CD4-positive, alpha-beta T cell treated with Interleukin-21 for 1 hour (primary cell): ENCODE results near the gene SP3.

Experiments used
- DNase-seq: peaks from one replicate; pipeline ENCODE4 v3.0.0-alpha.2; 2020

SP3 gene

DNA sequence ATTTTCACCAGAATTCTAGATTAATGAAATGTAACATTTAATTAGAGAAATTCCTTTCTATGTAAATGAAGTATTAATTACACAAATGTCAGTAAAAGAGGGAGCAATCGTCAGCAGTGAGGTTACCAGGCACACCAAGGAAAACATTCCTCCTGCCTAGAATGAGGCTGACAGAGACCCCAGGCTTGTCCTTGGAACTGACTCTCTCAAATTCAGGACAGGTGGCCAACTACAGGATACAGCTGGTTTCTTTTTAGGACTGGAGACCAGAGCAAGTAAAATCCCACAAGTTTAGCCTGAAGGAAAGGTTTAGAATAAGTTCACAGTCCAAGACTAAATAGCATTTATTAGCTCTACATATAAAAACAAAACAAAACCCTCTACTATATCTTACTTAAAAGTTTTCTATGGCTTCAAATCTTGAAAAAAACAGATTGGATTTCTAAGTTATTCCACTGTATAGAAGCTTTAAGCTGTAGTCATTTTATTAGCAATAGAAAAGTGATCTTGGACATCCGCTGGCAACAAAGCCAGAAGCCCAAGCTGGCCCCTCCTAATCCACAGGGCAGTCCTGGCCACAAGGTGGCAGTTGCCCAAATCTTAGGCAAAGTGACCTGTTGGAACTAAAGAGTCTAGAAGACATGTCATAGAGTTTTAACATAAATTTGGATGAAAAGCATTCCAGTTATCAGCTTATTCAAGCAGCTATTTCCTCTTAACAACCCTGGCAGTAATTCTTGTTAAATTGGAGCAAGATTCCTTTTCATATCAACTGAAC is 81.0 kb downstream of the SP3 start:
- peak; percentile 42 for DNase-seq

DNA sequence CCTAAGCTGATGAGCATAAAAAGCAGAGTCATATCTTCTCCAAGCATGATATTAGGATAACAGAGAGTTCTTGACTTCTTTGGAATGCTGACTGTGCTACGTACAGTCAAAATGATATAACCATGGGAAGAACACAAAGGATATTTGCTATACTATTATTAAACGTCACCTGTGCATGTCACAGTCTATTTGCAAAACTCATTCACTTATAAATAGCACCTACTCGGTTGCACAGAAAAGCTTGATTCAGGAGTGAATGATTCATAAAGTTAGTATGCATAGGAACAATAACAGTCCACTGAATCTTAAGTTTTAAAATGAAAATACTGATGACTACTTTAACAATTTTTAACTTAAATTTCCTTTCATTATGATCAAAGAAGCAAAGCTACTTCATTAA is 83.3 kb downstream of the SP3 start:
- DNase-seq, result no peak

DNA sequence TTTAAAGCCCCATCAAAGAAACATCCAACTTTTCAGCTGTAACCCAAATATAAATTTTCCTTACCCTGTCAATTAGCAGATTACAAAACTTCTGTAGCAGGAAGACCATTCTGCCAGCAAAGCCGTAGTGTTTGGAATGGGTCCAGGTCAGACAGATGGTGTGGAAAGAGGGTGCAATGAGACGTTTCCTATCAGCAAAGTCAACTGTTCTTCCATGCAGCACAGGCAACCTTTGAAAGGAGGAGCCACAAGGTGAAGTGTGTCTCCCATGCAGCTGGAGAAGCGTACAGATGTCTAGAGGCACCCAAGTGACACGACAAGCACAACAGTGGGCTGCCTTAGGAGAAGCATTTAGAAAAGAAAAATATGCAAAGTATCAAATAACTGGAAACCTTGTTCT is 83.7 kb downstream of the SP3 start:
- no peak for DNase-seq

DNA sequence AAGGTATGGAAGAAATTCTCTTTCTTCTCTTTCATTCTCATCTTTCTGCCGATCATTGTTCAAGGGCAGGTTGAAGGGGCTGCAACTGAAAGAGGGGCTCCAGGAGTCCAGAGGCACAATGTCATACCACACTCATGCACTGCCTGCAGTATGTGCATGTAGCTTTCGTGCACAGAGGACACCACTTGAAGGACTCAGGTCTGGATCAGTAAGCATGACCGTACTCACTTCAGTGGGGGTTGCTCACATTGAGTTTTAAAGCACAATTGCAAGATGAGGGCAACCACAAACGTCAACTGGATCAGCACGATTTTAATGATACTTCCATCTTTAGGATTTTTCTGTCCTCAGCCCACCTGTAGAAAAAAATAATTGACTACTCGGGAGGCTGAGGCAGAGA is 84.6 kb downstream of the SP3 start:
- DNase-seq, result no peak

DNA sequence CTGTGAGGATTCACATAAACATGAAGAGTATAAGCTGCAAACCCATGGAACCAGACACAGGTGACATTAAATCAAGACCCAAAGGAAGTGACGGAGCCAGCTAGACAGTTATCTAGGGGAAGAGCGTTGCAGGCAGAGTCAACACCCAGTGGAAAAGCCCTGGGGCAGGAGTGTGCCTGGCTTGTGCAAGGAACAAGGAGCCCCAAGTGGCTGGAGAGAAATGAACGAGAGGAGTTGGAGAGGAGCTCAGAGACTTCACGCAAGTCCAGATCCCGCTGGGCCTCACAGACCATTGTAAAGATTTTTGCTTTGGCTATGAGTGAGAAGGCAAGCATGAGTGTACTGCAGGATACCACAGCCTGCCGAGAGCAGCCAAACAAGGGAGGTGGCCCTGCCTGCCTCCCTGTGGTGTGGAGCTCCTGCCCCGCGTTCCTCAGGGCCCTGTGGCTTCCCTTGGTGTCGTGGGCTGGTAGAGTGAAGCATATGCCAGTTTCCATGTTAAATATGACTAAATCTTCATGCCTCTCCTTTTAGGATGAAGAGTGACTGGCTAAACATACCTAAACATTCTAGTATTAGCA is 88.2 kb downstream of the SP3 start:
- no peak for DNase-seq

DNA sequence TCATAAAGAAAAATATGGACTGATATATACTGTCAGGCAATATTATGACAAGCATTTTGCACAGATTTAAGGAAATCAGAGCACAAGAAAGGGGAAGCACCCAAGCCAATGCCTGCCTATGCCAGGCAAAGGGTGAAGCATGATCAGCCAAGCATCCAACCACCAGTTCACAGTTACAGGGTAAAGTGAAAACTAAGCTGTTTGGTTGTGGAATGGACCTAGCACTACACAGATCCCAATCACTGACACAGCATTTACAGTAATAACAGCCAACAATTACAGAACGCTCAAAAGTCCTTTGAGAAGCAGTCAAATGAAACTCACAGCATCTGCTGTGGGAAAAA is 90.3 kb downstream of the SP3 start:
- DNase-seq, result no peak

DNA sequence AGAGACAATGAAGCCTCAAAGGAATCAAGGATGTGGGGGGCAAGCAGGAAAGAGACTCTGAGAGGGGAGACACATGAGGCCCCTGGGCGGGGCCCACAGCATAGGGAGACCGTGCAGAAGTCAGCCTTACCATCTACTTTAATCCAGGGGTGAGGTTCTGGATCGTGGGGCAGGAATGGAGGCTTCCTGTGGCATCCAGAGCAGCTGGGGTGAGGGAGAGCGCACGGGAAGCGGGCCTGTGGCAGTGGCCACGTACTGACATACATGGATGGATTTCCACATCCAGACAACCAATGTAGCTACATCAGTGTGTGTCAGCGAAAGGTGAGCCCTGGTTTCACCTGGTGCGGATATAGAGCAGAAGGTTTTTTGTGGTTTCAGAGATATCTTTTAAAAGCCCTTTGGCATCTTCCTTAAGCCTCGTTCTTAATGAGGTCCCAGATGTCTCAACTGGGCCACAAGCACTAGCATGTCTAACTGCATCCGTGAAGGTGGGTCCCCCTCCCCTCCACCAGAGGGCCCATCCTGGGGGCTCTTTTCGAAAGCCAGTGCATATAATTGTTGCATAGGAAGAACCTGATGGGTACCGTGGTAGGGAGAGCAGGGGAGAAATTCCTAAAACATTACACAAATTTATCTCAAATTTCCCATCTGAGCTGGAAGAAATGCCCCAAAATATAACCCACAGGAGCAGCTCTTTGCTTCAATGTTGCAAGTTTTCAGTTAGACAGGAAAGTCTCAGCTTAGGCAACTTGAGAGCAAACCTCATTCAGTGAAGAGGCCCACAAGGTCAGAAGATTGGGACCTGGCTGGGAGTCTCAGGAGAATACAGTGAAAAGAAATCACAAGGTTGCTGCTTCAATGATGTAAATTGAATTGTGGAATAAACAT is 90.9 kb downstream of the SP3 start:
- DNase-seq, result no peak

DNA sequence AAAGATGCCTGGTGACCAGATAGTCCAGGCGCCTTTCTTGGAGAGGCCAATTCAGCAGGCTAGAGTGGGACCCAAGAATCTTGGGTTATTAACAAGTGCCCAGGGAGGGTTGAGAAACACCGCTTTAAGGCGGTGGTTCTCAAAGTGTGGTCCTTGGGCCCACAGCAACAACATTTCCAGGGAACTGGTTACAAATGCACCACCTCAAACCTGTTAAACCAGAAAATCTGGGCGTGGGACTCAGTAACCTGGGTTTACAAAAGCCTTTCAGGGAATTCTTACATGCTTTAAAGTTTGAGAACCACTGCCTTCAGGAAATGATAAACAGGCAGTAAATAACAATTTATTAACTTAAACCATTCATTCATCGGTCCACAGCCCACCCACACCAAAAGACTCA is 92.5 kb downstream of the SP3 start:
- no peak for DNase-seq

DNA sequence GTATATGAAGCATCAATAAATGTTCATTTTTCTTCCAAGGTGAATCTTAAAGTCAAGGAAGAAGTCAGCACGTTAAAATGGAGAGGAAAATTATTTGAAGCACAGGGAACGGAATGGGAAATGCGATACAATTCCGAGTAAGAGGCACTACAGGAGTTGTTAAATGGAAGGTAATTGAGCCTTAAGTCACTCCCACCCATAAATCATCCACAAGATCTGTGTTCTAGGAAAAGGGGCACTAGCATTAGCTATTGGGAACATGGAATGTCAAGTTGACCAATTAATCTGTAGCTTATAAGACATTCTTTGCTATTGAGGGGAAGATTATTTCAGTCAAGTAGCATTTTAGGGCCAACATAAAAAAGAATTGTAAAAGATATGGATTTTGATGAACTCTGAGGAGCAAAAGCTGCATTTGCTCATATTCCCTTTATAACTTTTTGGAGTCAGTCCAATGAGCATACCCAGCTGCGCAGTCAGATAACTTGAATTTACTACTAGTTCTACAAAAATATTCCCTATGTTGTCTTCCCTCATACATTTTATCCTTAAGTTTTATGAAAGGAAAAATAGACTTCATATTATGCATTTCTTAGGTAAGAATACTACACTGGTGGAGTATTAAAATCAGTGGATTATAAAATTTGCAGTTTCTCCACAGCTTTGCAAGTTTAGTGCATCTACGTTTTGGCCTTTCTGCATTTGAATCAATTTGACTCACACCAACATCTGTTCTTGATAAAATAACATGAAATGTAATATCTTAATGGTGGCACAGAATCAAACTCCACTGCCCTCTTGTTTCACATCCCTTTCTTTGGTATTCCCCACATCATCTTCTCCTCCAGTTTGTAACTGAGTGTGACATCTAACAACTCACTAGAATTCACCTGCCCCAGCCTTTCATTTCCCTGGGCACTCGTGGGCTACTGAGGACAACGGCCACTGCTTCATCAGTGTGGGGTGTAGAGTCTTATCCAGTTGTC is 95.6 kb downstream of the SP3 start:
- no peak for DNase-seq

DNA sequence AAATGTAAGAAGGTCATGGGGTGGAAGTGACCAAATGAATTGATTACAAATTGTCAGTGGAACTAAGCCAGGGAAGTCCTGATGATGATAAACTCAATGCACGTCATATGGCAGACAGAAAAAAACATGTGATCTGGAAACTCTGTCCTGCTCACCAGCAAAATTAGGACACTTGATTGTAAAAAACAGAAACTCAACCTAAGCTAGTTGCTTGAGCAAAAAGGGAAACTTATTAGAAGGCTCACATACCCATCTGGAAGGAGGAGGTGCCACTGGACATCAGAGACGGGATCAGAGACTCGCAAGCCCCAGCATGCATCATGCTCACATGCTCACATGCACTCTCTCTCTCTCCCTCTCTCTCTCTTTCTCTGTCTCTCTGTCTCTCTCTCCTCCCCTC is 96.8 kb downstream of the SP3 start:
- DNase-seq, result no peak

DNA sequence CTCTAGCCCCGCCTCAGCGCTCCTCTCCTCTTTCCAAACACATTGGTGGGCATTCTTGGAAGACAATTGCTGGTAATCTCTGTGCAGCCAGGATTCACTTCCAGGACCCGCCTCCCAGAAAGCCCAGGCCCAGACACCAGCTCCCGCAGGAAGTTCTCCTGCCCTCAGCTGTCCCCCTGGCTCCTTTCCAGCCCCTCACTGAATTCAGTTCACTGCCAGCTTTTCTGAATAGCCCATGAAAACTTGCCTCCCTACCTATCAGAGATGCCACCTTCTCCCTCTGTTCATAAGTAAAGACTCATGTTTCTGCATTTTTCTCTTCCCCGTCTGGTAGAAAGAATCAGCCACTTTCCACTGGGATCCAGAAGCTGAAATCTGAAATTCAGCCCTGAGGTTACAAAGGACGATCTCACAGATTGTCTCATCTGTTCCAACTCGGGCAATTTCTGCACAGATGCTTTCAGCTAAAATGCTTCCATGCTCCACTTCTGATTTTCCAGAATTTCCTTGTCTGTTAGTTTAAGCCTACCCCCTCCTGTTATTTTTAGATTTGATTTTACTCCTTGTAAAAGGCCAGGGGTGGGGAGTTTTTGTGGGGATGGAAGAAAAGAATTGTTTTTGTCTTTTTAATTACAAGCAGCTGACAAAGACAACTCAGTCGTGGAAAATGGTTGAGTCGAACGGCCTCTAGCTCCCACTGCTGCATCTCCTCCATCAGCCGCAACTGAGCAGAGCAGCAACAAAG is 98.1 kb downstream of the SP3 start:
- DNase-seq, result no peak

DNA sequence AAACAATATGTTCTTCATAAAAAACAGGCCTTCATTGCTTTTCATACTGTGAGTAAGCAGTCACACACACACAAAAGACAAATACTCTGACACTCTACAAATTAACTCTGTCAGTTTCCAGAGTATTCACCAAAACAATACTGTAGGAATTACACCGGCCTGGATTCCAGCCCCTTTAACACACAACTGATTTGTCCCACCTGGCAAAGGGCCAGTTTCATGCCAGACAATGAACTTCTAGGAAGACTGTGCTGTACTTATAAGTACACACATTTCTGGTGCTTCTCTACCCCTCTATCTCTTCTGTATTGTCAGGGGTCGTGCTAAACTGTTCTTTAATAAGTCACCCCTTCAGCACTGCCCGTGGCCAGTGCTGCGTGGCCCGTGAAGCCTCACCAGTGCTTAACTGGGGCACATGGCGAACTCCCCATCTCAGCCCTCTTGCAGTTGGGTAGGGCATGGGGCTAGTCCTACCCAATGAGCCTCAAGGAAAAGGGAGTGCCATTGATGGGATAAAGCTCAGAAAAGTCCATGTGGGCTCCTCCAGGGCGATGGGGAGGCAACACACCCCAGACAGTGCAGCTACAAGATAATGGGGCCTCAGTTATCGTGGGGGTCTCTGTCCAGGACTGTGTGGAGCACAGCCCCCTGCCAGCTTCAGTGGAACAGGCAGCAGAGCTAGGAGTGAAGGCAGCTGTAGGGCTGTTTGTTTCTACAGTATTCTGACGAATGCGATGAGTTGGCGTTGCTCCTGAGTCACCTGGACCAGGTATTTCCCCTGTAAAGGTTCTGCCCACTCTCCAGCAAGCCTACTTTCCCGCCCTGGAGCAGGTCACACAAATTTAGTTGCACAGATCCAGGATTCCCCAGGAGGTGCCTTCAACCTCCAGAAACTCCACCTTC is 99.0 kb downstream of the SP3 start:
- DNase-seq, result no peak

DNA sequence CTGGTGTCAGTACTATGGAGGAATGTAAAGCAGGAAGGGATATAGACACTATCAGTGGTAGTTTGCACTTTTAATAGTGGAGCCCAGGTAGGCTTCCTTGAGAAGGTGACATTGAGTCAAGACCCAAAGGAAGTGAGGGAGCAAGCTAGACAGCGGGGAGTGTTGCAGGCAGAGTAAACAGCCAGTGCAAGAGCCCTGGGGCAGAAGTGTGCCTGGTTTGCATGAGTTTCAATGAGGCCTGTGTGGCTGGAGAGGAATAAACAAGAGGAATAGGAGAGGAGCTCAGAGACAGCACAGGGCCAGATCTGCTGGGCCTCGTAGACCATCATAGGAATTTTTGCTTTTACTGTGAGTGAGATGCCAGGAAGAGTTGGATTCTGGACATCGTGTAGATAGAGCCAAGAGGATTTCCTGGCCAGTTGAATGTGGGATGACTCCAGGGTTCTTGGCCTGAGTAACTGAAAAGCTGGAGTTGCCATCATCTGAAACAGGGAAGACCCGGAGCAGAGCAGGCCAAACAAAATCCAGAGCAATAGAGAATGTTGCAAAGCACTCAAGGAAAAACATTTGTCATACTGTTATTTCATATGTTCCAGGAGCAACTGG is 102.5 kb downstream of the SP3 start:
- no peak for DNase-seq

DNA sequence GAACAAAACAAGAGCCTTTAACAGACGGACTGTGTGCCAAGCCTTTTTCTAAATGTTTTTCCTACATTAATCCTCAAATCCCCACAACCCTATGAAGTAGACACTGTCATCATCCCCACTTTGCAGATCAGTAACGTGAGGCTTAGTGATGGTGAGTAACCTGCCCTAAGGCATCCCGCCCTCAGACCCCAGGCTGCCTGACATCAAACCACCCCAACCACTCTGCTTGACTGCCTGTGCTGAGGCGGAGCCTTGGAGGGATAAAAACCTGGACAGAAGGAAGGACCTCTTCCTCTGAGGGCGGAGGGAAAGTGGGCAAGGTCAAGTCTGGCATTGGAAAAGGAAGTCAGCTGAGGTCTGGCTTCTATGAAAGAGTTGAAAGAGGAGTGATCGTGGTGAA is 104.6 kb downstream of the SP3 start:
- no peak for DNase-seq

DNA sequence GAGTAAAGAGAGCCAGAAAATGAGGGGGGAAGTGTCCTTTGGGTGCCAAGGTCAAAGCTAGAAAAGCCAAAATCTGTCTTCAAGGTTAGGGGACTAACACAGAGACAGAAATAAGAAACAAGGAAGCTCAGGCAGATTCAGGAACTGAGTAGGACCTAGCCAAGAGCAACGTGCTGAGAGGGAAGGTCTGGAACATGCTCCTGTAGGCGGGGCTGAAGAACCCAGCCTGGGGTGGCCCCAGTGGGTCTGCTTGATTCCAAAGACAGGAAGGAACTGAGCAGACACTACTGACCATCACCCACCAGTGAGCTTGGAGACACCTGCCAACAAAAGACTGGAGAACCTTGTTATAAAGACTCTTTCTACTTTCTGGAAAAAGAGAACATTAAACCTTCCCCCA is 105.1 kb downstream of the SP3 start:
- peak; percentile 1 for DNase-seq

DNA sequence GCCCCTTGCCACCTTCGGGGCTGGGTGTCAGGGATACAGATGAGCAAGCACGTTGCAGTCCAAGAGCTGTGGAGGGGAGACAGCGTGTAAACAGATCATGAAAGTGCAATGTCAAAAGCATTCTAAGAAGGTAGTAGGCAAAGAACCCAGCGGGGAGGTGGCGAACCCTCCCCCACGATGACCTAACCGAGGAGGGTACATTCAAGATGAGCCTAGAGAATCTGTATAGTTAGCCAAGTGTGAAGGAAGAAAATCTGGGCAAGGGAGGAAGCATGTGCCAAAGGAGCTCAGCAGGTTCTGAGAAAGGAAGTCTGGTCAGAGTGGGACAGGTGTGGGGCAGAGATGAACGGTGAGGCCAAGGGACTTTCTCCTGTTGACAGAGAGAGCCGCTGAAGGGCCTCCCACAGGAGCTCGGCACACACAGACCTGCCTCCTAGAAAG is 106.9 kb downstream of the SP3 start:
- DNase-seq, result no peak
